GM06990 (cell line): ENCODE data around the gene ACOT12.

Experiments used
- DNase-seq: peaks from one replicate; pipeline ENCODE4 v3.0.0-alpha.2; 2011; ENCODE audit not compliant: insufficient read length; ENCODE audit errors: extremely low read depth
- H3K27me3 ChIP-seq: replicated peaks from 2 replicates; pipeline ENCODE4 v1.6.0; 2011; ENCODE audit warnings: low read length; ENCODE audit not compliant: control insufficient read depth, insufficient read depth
- H3K36me3 ChIP-seq: 2 replicates; pipeline ENCODE4 v1.5.1; 2011; ENCODE audit warnings: low read length; ENCODE audit not compliant: control insufficient read depth, insufficient read depth
- H3K4me3 ChIP-seq: replicated peaks from 2 replicates; pipeline ENCODE4 v1.5.1; 2011; ENCODE audit warnings: low read depth, mild to moderate bottlenecking, control low read depth, low read length
- TF ChIP-seq, protein P1 (sequence below): IDR thresholded peaks from 2 replicates; pipeline ENCODE4 v1.5.1; 2011; ENCODE audit warnings: low read length, control low read depth, mild to moderate bottlenecking, inconsistent platforms; ENCODE audit not compliant: insufficient read depth, poor library complexity, severe bottlenecking

The ACOT12 gene

DNA sequence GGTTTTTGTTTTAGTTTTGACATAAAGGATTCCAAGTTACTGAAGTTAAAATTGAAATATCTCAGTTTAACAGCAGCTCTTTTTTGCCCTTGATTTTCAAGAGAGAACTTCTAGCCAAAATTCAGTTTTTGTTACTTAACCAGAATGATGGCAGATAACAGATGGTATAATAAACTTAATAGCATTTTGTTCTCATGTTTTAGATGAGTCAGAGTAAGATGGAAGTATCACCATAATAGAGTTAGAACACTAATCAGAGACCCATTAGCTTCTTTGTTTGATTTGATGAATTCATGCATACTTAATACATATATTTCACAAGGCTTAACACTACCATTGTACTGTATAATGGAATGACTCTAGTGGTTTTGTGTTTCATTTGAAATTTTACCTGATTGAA lies 80.7 kb downstream of the ACOT12 start:
- no peak overlapping the region for H3K4me3 ChIP-seq
- H3K36me3 ChIP-seq, result no peaks in the 10 kb centered on the region; the same call in 1 of the 2 replicates
- H3K27me3 ChIP-seq, result no peaks in the 10 kb centered on the region
- no peak for DNase-seq
- TF ChIP-seq, protein P1, sequence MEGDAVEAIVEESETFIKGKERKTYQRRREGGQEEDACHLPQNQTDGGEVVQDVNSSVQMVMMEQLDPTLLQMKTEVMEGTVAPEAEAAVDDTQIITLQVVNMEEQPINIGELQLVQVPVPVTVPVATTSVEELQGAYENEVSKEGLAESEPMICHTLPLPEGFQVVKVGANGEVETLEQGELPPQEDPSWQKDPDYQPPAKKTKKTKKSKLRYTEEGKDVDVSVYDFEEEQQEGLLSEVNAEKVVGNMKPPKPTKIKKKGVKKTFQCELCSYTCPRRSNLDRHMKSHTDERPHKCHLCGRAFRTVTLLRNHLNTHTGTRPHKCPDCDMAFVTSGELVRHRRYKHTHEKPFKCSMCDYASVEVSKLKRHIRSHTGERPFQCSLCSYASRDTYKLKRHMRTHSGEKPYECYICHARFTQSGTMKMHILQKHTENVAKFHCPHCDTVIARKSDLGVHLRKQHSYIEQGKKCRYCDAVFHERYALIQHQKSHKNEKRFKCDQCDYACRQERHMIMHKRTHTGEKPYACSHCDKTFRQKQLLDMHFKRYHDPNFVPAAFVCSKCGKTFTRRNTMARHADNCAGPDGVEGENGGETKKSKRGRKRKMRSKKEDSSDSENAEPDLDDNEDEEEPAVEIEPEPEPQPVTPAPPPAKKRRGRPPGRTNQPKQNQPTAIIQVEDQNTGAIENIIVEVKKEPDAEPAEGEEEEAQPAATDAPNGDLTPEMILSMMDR, result no peak

GRCh38 chr5:81310402-81311063 lies 83.4 kb downstream of the ACOT12 start:
- Histone ChIP-seq H3K27me3 (no peaks in the 10 kb centered on the region), H3K36me3 (no peaks in the 10 kb centered on the region; the same call in 1 of the 2 replicates), H3K4me3 (no peak overlapping the region)
- DNase-seq, result no peak
- TF ChIP-seq, protein P1, result no peak

DNA sequence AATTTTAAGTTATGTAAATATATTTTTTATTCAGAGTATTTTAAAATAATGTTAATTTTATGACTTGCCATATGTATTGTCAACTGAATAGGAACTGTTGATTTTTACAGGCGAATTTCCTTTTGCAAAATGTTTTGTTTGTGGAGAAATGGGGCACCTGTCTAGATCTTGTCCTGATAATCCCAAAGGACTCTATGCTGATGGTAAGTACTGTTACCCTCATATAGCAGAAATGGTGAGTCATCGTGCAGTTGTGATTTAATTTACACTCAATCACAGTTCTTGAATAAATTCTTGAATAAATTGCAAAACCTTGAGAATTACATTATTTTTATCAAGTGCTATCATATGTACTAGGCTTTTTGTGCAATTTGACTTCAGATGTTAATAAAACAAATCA lies 85.1 kb downstream of the ACOT12 start:
- no peaks in the 10 kb centered on the region; the same call in 1 of the 2 replicates for H3K36me3 ChIP-seq
- no peak for DNase-seq
- no peaks in the 10 kb centered on the region for H3K27me3 ChIP-seq
- no peak overlapping the region for H3K4me3 ChIP-seq
- TF ChIP-seq, protein P1, result no peak

DNA sequence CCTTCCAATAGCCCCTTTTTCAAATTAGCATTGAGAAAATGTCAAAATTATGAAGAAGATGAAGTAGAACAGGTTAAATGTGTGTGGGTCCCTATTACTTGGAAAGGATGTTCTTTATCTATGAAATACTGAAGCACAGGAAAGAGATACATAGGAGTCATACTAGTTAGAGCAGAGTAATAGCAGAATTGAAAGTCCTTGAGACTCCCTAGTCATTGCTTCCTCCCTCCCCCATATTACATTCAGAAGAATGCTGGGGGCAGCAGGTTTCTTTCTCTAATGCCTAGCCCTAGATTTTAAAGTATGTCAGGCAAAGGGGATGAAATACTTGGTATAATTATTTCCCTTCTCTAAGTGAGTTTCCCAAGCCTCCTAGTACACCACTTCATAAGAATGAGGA lies 88.1 kb downstream of the ACOT12 start:
- H3K27me3 ChIP-seq, result no peaks in the 10 kb centered on the region
- H3K36me3 ChIP-seq, result no peaks in the 10 kb centered on the region; the same call in 1 of the 2 replicates
- no peak for DNase-seq
- no peak overlapping the region for H3K4me3 ChIP-seq
- TF ChIP-seq, protein P1, result no peak

- TF ChIP-seq, protein P1, result no peak
- no peak for DNase-seq
- H3K4me3 ChIP-seq, result no peak overlapping the region
- no peaks in the 10 kb centered on the region for H3K27me3 ChIP-seq
- no peaks in the 10 kb centered on the region for H3K36me3 ChIP-seq
Observed at GRCh38 chr5:81303563-81303962, 90.4 kb downstream of the ACOT12 start.

- H3K27me3 ChIP-seq, result no peaks in the 10 kb centered on the region
- no peaks in the 10 kb centered on the region for H3K36me3 ChIP-seq
- peak overlapping the region; percentile 95 for H3K4me3 ChIP-seq
- TF ChIP-seq, protein P1, result no peak
- no peak for DNase-seq
Observed at GRCh38 chr5:81302596-81302995, 91.3 kb downstream of the ACOT12 start.
